Testis (tissue), 2 donors: Measurements from ENCODE around the gene CLDN14.

ENCODE experiments used
- CTCF ChIP-seq, 3 experiments: fragments of 450-650 bp in 2 of 3; fragments of 200-600 bp in 1 of 3; sonication (generic) in 1 of 3; IDR thresholded peaks; one replicate each; pipeline ENCODE4 v1.5.1; 2016 to 2019; ENCODE audit warnings: antibody characterized with exemption in 3 of 3, mild to moderate bottlenecking in 2 of 3, moderate library complexity in 1 of 3
- POLR2A ChIP-seq: fragments of 450-650 bp; IDR thresholded peaks from one replicate; pipeline ENCODE4 v1.6.1; 2017; ENCODE audit warnings: antibody characterized with exemption, mild to moderate bottlenecking, moderate library complexity

DNA sequence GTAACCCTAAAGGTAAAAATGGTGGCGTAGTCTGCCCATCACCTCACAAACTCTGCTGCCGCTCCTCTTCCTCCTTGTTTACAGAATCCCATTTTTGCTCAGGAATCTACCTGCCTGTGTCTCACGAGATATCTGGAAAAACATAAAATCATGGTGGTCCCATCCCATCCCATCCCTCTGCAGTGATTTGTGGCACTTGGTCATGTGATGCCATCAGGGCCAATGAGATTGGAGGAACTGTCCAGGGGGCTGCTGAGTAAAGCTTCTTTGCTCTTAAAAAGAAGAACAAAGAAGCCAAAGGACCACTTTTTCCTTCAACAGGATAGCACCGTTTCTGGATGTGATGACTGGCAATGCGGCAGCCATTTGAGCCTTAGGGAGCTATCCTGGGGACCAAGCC, 33.0 kb upstream of the CLDN14 start:
- TF ChIP-seq CTCF (IDR thresholded peaks at IDR 0.05) (no peak), POLR2A (no peak)
